Fibroblast of villous mesenchyme (primary cell): ENCODE measurements around the gene NUTF2. TPM values are rescaled to one million over a fixed set of nuclear protein-coding genes. Genes with fewer than 3 reads are reported as not detected.

Experiments used
- DNase-seq: peaks from one replicate; pipeline ENCODE4 v3.0.0-alpha.2; 2010; ENCODE audit warnings: low read depth
- H3K4me3 ChIP-seq: 2 replicates; pipeline ENCODE4 v1.5.1; 2011; ENCODE audit warnings: low read depth, mild to moderate bottlenecking, low read length
- CTCF ChIP-seq: IDR thresholded peaks from 2 replicates; pipeline ENCODE4 v1.5.1; 2012; ENCODE audit warnings: low read depth, mild to moderate bottlenecking, low read length; ENCODE audit not compliant: insufficient read depth
- total RNA-seq: library from RNA; depleted of rRNA; stranded (reverse); fragments of >200 nt; gene quantifications from 2 replicates; pipeline ENCODE4 v1.2.3, GENCODE V29; 2012

The NUTF2 gene
- total RNA-seq, 1 donor, result 342 TPM

DNA sequence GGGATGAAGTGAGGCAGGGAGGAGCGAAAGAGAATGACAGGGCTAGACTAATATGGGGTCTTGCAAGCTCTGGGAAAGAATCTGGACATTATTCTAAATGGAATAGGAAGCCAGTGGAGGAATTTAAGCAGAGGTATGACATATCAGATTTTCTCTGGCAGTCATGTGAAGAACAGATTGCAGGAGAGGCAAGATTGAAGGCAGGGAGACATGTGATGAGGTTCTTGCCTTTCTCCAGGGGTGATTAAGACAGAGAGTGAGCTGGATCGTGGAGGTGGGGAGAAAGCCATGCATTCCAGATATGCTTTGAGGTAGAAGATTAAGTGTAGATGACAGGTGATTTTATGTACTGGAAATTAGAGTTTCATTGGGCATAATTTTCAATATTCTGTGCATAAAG lies 8.9 kb upstream of the NUTF2 start:
- no peak for DNase-seq
- no peak for TF ChIP-seq CTCF
- H3K4me3 ChIP-seq, result no peak overlapping the region

DNA sequence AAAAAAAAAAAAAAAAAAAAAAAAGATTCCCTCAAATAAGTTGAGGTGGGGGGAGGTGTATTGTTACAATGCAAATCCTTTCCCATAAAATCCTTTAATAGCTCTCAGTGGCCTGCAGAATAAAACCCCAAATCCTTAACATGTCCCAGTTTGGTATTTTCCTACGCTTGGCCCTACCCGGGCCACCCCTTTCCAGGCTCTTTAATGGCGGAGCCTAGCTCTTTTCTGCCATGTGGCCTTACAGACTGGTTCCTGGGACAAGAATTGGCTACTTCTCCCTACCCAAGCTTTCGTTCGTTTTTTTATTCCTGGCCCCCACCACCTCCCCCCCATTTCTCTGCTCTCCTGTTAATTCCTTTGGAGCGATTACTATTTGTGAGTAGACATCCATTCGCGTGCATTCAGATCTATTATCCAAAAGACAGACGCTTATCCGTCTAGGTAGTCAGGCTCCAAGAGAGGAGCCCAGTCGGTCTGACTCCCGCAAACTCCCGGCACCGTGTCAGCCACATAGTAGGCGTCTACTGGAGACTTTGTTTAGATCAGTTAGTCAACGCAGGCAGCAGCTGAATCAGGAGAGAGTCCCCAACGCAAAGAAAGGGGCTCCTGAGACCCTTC lies 5.4 kb upstream of the NUTF2 start:
- DNase-seq, result no peak
- no peak for TF ChIP-seq CTCF
- peak overlapping the region; percentile 99 for H3K4me3 ChIP-seq

DNA sequence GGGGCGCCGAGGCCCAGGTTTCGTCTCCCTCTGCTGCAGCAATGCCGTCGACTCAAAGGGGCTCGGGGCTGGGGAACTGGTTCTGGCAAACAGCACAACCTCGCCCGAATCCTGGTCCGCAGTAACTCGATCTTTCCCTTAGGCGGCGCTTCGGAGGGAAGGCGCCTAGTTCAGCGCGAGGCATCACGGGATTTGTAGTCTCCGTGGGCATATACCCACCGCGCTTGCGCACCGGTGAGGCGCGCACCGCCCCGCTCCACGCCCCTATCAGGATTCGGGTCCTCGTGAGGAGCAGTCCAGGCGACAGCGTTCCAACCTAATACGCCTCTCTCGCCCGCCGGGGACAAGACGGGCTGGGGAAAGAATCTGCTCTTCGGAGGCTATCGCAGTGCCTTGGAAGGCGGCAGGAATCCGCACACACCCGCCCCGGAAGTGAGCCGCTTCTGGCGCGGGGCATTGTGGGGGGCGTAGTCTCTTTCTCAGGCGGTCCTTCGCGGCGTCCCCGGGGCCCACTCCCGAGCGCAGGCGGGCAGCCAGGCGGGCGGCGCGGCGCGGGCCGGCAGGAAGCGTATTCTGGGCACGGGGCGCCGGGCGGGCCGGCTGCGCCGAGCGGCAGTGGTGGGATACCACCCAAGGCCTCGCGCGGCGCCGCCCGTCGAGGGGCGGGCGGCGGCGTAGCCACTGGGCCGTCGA lies 4.8 kb upstream of the NUTF2 start, which contains the start of gene THAP11:
Gene THAP11 (plus strand): TSS at position 505 of the 693 bp plus-strand sequence. CDS start 235 bp downstream, outside the sequence.
- peak; percentile 95 for DNase-seq
- peak within 1 kb of the TSS; percentile 99 for H3K4me3 ChIP-seq
- TF ChIP-seq CTCF, result peak; percentile 82

DNA sequence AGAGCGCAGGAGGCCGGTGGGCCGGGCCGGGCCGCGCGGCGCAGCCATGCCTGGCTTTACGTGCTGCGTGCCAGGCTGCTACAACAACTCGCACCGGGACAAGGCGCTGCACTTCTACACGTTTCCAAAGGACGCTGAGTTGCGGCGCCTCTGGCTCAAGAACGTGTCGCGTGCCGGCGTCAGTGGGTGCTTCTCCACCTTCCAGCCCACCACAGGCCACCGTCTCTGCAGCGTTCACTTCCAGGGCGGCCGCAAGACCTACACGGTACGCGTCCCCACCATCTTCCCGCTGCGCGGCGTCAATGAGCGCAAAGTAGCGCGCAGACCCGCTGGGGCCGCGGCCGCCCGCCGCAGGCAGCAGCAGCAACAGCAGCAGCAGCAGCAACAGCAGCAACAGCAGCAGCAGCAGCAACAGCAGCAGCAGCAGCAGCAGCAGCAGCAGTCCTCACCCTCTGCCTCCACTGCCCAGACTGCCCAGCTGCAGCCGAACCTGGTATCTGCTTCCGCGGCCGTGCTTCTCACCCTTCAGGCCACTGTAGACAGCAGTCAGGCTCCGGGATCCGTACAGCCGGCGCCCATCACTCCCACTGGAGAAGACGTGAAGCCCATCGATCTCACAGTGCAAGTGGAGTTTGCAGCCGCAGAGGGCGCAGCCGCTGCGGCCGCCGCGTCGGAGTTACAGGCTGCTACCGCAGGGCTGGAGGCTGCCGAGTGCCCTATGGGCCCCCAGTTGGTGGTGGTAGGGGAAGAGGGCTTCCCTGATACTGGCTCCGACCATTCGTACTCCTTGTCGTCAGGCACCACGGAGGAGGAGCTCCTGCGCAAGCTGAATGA lies 4.0 kb upstream of the NUTF2 start:
- peak; percentile 33 for TF ChIP-seq CTCF
- peak overlapping the region; percentile 99 for H3K4me3 ChIP-seq
- DNase-seq, result peak; percentile 55

- H3K4me3 ChIP-seq, result peak overlapping the region; percentile 99
- no peak for TF ChIP-seq CTCF
- no peak for DNase-seq
These were observed 3.4 kb upstream of the NUTF2 start for GRCh38 chr16:67843343-67843765.

GRCh38 chr16:67844497-67844896 lies 2.2 kb upstream of the NUTF2 start:
- DNase-seq, result peak; percentile 30
- TF ChIP-seq CTCF, result peak; percentile 29
- H3K4me3 ChIP-seq, result peak overlapping the region; percentile 29
